Caco-2 (cell line): ENCODE measurements around the gene CTNNA2. TPM values are rescaled to one million over a fixed set of nuclear protein-coding genes. Genes with fewer than 3 reads are reported as not detected.

ENCODE experiments used
- BruUV-seq: library from RNA; stranded (reverse); fragments of 400-500 nt; replicated peaks from 2 replicates; lab custom pipeline; 2021; lab: Mats Ljungman, UMichigan
- CTCF ChIA-PET: fragments of 300-600 bp; sonication (Branson Sonifier 250); formaldehyde crosslinking; loops from one replicate; lab custom pipeline; 2022; ENCODE audit warnings: antibody characterized with exemption; lab: Charles Lee
- POLR2A ChIA-PET: fragments of 300-600 bp; sonication (Branson Sonifier 250); formaldehyde crosslinking; loops from one replicate; lab custom pipeline; 2022; ENCODE audit warnings: antibody characterized with exemption; lab: Charles Lee
- DNase-seq, 2 experiments: peaks; one replicate each; pipeline versions ENCODE4 v3.0.0 to v3.0.0-alpha.2; 2020 to 2022
- H3K27me3 ChIP-seq: replicated peaks from 2 replicates; pipeline ENCODE4 v1.6.0; 2011; ENCODE audit warnings: low read length; ENCODE audit not compliant: control insufficient read depth, insufficient read depth
- H3K36me3 ChIP-seq: 2 replicates; pipeline ENCODE4 v1.5.1; 2011; ENCODE audit warnings: low read length; ENCODE audit not compliant: control insufficient read depth, insufficient read depth
- H3K4me1 ChIP-seq: fragments of 250-450 bp; sonication (Bioruptor Pico); 2 replicates; pipeline ENCODE4 v1.5.1; 2020; ENCODE audit warnings: mild to moderate bottlenecking
- H3K4me3 ChIP-seq: 2 replicates; pipeline ENCODE4 v1.5.1; 2011; ENCODE audit warnings: low read depth, mild to moderate bottlenecking, control low read depth, low read length
- H3K9me3 ChIP-seq: fragments of 250-450 bp; sonication (Bioruptor Pico); 2 replicates; pipeline ENCODE4 v1.5.1; 2020; ENCODE audit warnings: mild to moderate bottlenecking, moderate library complexity
- H3K27ac Mint-ChIP-seq: one replicate; pipeline ENCODE4 v1.8.0; 2022; ENCODE audit warnings: mixed read lengths; ENCODE audit not compliant: unreplicated experiment
- H3K27me3 Mint-ChIP-seq: one replicate; pipeline ENCODE4 v1.8.0; 2022; ENCODE audit warnings: mixed read lengths; ENCODE audit not compliant: insufficient read depth, unreplicated experiment
- H3K36me3 Mint-ChIP-seq: one replicate; pipeline ENCODE4 v1.8.0; 2022; ENCODE audit warnings: mild to moderate bottlenecking, mixed read lengths; ENCODE audit not compliant: insufficient read depth, unreplicated experiment
- H3K4me1 Mint-ChIP-seq: one replicate; pipeline ENCODE4 v1.8.0; 2022; ENCODE audit warnings: low read depth, mixed read lengths; ENCODE audit not compliant: unreplicated experiment
- H3K4me3 Mint-ChIP-seq: one replicate; pipeline ENCODE4 v1.8.0; 2022; ENCODE audit warnings: mild to moderate bottlenecking, moderate library complexity, mixed read lengths; ENCODE audit not compliant: unreplicated experiment
- H3K9me3 Mint-ChIP-seq: one replicate; pipeline ENCODE4 v1.8.0; 2022; ENCODE audit warnings: mixed read lengths; ENCODE audit not compliant: unreplicated experiment
- intact Hi-C: fragments of 100-400 bp; cut with micrococcal nuclease; formaldehyde crosslinking; loops from one replicate; pipeline ENCODE4 v1.10.0; 2022; ENCODE audit not compliant: unreplicated experiment
- total RNA-seq: library from RNA; stranded (reverse); gene quantifications from 2 replicates; pipeline ENCODE4 v1.2.3, GENCODE V29; 2022
- TF ChIP-seq, protein P1 (sequence below), 2 experiments: fragments of 200-600 bp in 1 of 2; IDR thresholded peaks; 1 replicate in 1 of 2; 2 replicates in 1 of 2; pipeline versions ENCODE4 v1.5.1 to v1.8.0; 2011 to 2022; ENCODE audit warnings: antibody characterized with exemption in 1 of 2, control low read depth in 1 of 2, inconsistent platforms in 1 of 2, low read depth in 1 of 2, low read length in 1 of 2, mild to moderate bottlenecking in 1 of 2, moderate library complexity in 1 of 2; ENCODE audit not compliant: insufficient read depth in 1 of 2, severe bottlenecking in 1 of 2, unreplicated experiment in 1 of 2

The CTNNA2 gene
- total RNA-seq, 1 experiment from 2014 or later, result not detected

DNA sequence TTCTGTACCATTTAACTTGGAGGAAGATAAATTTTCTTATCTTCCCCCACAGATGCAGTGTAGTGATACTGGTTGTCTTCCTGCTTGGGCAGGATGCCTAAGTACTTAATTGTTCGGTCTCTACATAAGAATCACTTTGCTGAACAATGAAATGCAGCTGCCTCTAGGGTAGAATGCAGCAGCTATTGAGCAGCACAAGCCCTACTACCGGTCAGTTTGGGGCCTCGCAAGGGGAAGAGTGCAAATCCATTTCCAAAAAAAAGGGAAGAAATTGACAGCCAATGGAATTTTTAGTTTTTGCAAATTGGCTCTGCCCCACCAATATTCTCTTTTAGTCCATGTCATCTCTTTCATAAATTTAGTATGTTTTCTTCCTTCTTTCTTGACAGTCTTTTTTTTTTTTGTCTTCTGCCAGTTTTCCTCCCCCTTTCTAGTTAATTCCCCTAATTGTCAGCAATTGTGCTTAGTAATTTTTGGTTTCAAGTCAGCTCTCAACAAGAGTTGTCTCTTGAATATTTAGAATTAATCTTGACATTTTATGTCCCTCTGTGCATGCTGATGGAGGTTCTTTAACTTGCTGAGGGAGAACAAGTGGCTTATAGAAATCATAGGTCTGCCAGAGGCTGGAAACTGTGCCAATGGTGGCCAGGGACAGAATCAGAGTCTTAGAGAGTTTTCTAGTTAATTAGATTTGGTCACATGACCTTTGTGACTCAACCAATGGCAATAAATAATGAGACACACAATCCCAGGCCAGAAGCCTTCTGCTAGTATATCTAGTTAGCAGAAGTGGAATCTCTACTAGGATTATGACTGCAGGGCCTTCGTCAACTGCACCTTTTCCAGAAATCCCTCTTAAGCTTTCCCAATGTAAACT is 270.0 kb downstream of the CTNNA2 start:
- TF ChIP-seq, protein P1, sequence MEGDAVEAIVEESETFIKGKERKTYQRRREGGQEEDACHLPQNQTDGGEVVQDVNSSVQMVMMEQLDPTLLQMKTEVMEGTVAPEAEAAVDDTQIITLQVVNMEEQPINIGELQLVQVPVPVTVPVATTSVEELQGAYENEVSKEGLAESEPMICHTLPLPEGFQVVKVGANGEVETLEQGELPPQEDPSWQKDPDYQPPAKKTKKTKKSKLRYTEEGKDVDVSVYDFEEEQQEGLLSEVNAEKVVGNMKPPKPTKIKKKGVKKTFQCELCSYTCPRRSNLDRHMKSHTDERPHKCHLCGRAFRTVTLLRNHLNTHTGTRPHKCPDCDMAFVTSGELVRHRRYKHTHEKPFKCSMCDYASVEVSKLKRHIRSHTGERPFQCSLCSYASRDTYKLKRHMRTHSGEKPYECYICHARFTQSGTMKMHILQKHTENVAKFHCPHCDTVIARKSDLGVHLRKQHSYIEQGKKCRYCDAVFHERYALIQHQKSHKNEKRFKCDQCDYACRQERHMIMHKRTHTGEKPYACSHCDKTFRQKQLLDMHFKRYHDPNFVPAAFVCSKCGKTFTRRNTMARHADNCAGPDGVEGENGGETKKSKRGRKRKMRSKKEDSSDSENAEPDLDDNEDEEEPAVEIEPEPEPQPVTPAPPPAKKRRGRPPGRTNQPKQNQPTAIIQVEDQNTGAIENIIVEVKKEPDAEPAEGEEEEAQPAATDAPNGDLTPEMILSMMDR (IDR thresholded peaks at IDR 0.05; ENCODE audit: insufficient read depth in 1 of 2, low read depth in 1 of 2, low read length in 1 of 2, severe bottlenecking in 1 of 2, unreplicated experiment in 1 of 2), result no peak
- Histone ChIP-seq H3K4me3 (no peak overlapping the region), H3K36me3 (no peaks in the 10 kb centered on the region), H3K9me3 (no peaks in the 10 kb centered on the region), H3K4me1 (no peaks in the 10 kb centered on the region), H3K27me3 (no peaks in the 10 kb centered on the region)
- Mint-ChIP-seq H3K27ac (no peak overlapping the region), H3K4me1 (no peaks in the 10 kb centered on the region), H3K4me3 (no peak overlapping the region), H3K27me3 (peaks cover 8% of the 10 kb centered on the region), H3K36me3 (no peaks in the 10 kb centered on the region), H3K9me3 (no peaks in the 10 kb centered on the region)
- ChIA-PET POLR2A (no interaction called here), CTCF (no interaction called here)
- no TSS peak for BruUV-seq
- no peak for DNase-seq
- intact Hi-C loops, result no loop called here

DNA sequence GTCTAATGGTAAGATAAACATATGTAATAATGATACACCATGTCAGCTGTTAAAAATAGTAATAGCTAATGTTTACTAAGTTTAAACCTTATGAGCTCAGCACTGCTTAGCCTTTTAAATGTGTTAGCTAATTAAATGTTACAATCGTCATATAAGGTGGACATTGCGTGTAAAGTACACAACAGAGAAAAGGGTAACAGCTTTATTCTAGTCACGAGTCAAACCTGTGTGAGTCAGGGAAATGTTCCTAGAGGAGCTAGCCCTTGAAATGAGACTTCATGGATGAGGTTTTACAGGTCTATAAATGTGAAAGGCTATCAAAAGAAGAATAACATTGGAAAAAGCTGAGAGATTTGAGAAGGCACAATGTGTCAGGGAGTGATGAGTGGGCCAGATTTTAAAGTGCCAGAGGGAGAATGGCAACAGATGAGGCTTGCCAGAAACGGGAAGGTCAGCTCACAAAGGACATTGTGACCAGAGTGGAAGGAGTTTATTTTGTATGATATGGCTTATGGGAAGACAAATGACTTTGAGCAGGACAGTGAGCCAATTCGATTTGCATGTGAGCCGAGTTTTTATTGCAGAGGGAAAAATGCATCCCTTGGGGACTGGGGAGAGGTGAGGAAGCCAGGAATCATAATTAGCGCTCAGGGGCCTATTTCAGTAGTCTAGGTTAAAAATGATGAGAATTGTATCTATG is 276.3 kb downstream of the CTNNA2 start:
- no peaks in the 10 kb centered on the region for H3K27me3 ChIP-seq
- Mint-ChIP-seq H3K4me3 (no peak overlapping the region), H3K4me1 (no peaks in the 10 kb centered on the region), H3K36me3 (no peaks in the 10 kb centered on the region), H3K27me3 (peaks cover 8% of the 10 kb centered on the region), H3K27ac (no peak overlapping the region), H3K9me3 (no peaks in the 10 kb centered on the region)
- POLR2A ChIA-PET, result no interaction called here
- H3K9me3 ChIP-seq, result no peaks in the 10 kb centered on the region
- intact Hi-C loops, result no loop called here
- TF ChIP-seq, protein P1 (IDR thresholded peaks at IDR 0.05; ENCODE audit: insufficient read depth in 1 of 2, low read depth in 1 of 2, low read length in 1 of 2, severe bottlenecking in 1 of 2, unreplicated experiment in 1 of 2), result no peak
- DNase-seq, result no peak
- no peaks in the 10 kb centered on the region for H3K36me3 ChIP-seq
- CTCF ChIA-PET, result no interaction called here
- no TSS peak for BruUV-seq
- no peaks in the 10 kb centered on the region for H3K4me1 ChIP-seq
- no peak overlapping the region for H3K4me3 ChIP-seq

DNA sequence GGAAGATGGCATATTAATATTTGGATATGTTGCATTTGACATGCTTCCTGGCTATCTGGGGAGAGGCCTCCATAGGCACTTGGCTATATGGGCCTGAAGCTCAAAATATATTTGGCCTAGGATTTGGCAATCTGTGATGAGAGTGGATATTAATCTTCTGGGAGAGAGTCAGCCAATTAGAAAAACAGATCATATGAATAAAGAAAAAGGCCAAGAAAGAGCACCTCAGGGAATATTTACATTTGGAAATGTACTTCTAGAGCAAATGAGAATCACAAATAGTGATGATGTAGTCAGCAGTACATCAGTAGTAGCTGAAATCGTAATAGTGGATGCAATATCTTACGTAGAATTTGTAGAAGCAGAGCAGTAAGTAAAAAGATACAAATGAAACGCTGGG is 277.0 kb downstream of the CTNNA2 start:
- no peak overlapping the region for H3K4me3 ChIP-seq
- ChIA-PET POLR2A (no interaction called here), CTCF (no interaction called here)
- TF ChIP-seq, protein P1 (IDR thresholded peaks at IDR 0.05; ENCODE audit: insufficient read depth in 1 of 2, low read depth in 1 of 2, low read length in 1 of 2, severe bottlenecking in 1 of 2, unreplicated experiment in 1 of 2), result no peak
- Mint-ChIP-seq H3K9me3 (no peaks in the 10 kb centered on the region), H3K27ac (no peak overlapping the region), H3K27me3 (peaks cover 8% of the 10 kb centered on the region), H3K4me3 (no peak overlapping the region), H3K36me3 (no peaks in the 10 kb centered on the region), H3K4me1 (no peaks in the 10 kb centered on the region)
- no peak for DNase-seq
- intact Hi-C loops, result no loop called here
- no TSS peak for BruUV-seq
- H3K4me1 ChIP-seq, result no peaks in the 10 kb centered on the region
- H3K9me3 ChIP-seq, result no peaks in the 10 kb centered on the region
- H3K36me3 ChIP-seq, result no peaks in the 10 kb centered on the region
- no peaks in the 10 kb centered on the region for H3K27me3 ChIP-seq
